ENCODE measurements around the gene MAPK6. TPM values are rescaled to one million over a fixed set of nuclear protein-coding genes. Genes with fewer than 3 reads are reported as not detected.

MAPK6 gene
- total and polyA plus RNA-seq, 9 of the 15 experiments (the other 6 are each of a cell fraction or from before 2014, with no cell fraction given) = 28.5 to 97.1 (median 74.0) TPM

GRCh38 chr15:52008698-52009434, 10.2 kb upstream of the MAPK6 start (continued):
- TF ChIP-seq CEBPZ (IDR thresholded peaks at IDR 0.05; ENCODE audit: borderline replicate concordance, low read depth, low read length) (no peak), EP400 (IDR thresholded peaks at IDR 0.05) (peak; percentile 27; the same call in 1 of the 2 replicates), CBFB (CRISPR knock-in tag; IDR thresholded peaks at IDR 0.05) (no peak), FOXK2 (conservative IDR thresholded peaks at IDR 0.05 in 1 of 2, IDR thresholded peaks at IDR 0.05 in 1 of 2; ENCODE audit: low read depth in 2 of 2) (no peak), ZNF740 (CRISPR knock-in tag; IDR thresholded peaks at IDR 0.05) (no peak), ZNF740 (tag; IDR thresholded peaks at IDR 0.05) (no peak), SMARCE1 (IDR thresholded peaks at IDR 0.05) (peak; percentile 74), TCF3 (CRISPR knock-in tag; IDR thresholded peaks at IDR 0.05) (peak; percentile 57), ZFX (CRISPR knock-in tag; IDR thresholded peaks at IDR 0.05) (no peak), CTBP1 (IDR thresholded peaks at IDR 0.05; ENCODE audit: borderline replicate concordance) (peak; percentile 80), SRSF3 (IDR thresholded peaks at IDR 0.05; ENCODE audit: insufficient read depth, low read length) (no peak), ZBED1 (IDR thresholded peaks at IDR 0.05) (no peak), ZNF121 (CRISPR knock-in tag; conservative IDR thresholded peaks at IDR 0.05) (peak; percentile 89), KAT7 (CRISPR knock-in tag; IDR thresholded peaks at IDR 0.05; ENCODE audit: borderline replicate concordance) (peak; percentile 56; the same call in 1 of the 2 replicates), NFE2L1 (tag; IDR thresholded peaks at IDR 0.05; ENCODE audit: borderline replicate concordance, low read depth) (no peak), HCFC1 (IDR thresholded peaks at IDR 0.05; ENCODE audit: low read depth, low read length) (no peak), ZBTB11 (CRISPR knock-in tag; IDR thresholded peaks at IDR 0.05) (no peak), TBL1XR1 (IDR thresholded peaks at IDR 0.05; ENCODE audit: low read length in 2 of 2) (peak in 1 of 2 experiments; percentile 4; a peak in 1 of 4 replicates), NCOR1 (IDR thresholded peaks at IDR 0.05) (no peak; the same call in 1 of the 2 replicates), GABPB1 (CRISPR knock-in tag; IDR thresholded peaks at IDR 0.05) (no peak), ZEB2 (IDR thresholded peaks at IDR 0.05) (peak; percentile 57; the same call in 1 of the 2 replicates)

Data from K562 (cell line).